ENCODE measurements around the gene LRRC4. TPM values are rescaled to one million over a fixed set of nuclear protein-coding genes. Genes with fewer than 3 reads are reported as not detected.

Gene LRRC4
- polyA plus RNA-seq, 4 donors: 5.2 to 8.5 (median 7.4) TPM

GRCh38 chr7:128060018-128060417, 28.8 kb upstream of the LRRC4 start:
- DNase-seq (ENCODE audit: low read depth in 4 of 4, low spot score in 3 of 4): no peak

DNA sequence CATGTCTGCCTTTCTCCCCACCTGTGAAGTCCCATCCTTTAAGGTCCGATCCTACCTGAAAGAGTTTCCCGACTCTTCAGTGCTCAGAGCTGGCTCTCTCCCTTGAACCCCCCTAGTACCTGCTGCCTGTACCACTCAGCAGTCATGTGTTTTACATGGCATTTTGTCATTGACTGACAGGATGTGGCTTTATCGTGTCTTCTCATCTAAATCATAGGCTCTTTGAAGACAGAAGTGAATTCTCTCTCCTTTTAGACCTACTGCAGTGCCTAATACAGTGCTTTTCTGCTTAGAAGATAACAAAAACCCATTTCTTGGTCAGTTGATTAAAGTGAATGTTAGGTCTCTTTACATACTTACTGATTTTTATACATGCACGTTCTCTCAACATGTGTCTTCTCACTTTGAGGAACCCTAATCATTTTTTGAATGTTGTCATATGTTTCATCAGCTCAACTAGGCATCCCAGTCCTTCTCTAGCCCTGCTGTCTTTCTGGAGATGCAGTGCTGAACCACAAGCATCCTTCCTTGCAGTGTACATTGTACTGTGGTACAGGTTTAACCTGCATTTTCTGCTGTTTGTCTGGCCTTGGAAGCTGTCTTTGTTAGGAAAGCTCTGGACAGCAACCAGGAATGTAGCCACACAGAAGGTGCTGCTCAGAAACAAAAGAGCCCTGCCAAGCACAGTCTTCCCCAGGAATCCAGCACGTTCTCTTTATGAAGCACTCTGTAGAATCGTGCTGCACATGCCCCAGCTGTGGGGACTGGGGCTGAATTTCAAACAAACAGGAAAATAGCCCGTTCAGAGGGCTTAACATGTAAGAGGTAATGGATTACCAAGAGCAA, 28.1 kb upstream of the LRRC4 start:
- no peak for DNase-seq (ENCODE audit: low read depth in 4 of 4, low spot score in 3 of 4)

DNA sequence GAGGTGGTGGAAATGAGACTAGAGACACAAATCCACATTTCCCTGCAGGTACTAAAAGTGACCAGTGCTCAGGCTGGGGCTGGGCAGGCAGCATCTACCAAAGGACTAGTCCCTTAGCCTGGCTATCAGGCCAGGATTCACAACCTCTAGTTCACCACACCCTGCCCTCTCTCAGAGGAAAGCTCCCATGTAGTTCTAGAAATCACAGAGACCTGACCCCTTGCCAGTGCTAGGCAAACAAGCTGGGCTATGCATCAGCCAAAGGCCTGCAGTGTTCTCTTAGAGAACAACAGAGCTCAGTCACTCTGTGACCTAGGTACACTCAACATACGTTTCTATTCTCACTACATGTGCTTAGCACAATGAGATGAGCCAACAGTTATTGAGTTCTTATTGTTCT, 26.7 kb upstream of the LRRC4 start:
- no peak for DNase-seq (ENCODE audit: low read depth in 4 of 4, low spot score in 3 of 4)

GRCh38 chr7:128056901-128057300, 25.7 kb upstream of the LRRC4 start:
- DNase-seq (ENCODE audit: low read depth in 4 of 4, low spot score in 3 of 4): no peak

DNA sequence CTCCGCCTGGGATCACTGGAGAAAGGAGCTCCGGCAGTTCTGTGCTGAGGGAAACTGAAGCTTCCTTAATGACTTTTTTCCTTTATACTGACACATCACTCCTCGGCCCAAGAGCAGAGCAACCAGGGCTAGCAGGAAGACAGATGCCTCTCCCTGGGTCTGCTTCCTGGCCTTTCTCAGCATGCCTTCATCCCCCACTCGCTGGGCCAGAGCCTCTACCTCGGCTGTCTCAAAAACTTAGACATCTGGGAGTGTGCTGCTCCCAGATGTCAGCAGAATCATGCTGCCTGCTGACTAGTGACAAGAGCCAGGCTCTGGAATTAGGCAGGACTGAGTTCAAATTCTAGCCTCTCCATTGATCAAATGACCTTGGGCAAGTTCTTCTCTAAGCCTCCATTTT, 24.4 kb upstream of the LRRC4 start:
- no peak for DNase-seq (ENCODE audit: low read depth in 4 of 4, low spot score in 3 of 4)

DNA sequence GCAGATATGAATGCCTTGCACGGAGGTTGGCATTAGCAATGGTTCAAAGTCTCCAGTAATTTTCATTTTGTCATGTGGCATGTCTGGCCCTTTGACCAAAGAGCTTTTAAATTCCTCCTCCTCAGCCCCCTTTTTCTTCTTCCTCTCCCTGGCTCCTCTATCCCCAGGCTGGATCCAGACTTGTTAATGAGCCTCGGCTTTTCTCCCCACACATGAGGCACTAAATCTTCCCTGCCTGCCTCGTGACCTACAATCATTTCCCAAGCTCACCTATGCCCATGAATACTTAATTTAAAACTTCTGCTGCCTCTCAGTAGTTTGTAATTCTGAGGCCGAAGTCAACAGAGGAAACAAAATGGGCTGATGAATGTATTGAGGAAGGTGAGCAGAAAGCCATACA, 23.3 kb upstream of the LRRC4 start:
- DNase-seq (ENCODE audit: low read depth in 4 of 4, low spot score in 3 of 4): no peak

DNA sequence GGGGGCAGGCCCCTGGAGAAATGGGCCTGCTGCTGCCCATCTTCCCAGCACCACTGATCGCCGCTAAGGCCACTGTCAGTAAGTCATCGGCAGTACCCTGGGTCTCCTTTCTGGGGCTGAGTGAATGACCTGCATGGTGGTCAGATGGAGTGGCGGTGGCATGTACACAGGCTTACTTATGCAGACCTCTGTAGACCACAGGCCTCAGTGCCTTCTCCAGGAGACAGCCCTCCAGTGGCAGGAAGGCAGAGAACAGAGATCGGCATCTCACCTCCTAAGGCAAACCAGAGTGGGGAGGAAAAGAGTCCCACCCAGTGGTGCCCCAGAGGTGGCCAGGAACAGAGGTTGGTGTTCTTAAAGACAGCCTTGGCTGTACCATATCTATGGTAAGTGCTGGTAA, 22.8 kb upstream of the LRRC4 start:
- DNase-seq (ENCODE audit: low read depth in 4 of 4, low spot score in 3 of 4): no peak

- no peak for DNase-seq (ENCODE audit: low read depth in 4 of 4, low spot score in 3 of 4)
Measured at GRCh38 chr7:128053023-128053422, 21.8 kb upstream of the LRRC4 start.

- no peak for DNase-seq (ENCODE audit: low read depth in 4 of 4, low spot score in 3 of 4)
Measured at GRCh38 chr7:128052404-128052803, 21.2 kb upstream of the LRRC4 start.

DNA sequence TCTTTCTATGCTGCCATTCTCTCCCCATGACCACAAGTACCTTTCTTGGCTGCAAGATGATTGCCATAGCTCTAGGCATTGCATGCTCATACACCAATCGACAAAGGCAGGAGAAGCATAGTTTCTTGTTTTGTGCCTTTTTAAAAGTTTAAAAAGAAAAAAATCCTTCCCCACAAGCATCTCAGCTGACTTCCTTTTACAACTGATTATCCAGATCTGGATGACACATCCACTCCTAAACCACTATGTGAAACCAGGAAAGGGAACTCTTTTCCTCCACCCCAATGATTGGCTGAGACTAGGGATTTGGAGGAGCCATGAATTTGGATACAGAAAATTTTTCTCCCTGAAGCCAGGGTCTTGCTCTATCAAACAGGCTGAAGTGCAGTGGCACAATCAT, 14.5 kb upstream of the LRRC4 start:
- DNase-seq (ENCODE audit: low read depth in 4 of 4, low spot score in 3 of 4): no peak

GRCh38 chr7:128045158-128045557, 13.9 kb upstream of the LRRC4 start:
- DNase-seq (ENCODE audit: low read depth in 4 of 4, low spot score in 3 of 4): no peak

- DNase-seq (ENCODE audit: low read depth in 4 of 4, low spot score in 3 of 4): no peak
Measured at GRCh38 chr7:128044064-128044463, 12.8 kb upstream of the LRRC4 start.

DNA sequence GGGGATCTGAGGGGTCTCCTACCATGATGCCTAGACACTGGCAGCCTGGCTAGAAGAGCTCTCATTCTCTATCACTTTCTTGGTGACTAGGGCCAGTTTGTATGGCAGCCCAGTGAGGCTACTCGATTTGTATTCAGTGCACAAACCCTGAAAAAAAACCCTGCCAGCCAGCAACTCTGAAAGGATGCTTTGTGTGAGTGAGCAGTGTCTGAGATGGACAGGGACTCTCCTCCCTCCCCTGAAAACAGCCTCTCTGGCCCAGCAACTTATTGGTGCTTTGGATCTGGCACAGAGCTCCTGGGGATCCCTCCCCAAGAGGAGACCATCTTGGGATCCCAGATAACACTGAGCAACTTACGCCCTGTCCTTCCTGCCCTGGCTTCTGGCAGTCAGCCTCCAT, 10.8 kb upstream of the LRRC4 start:
- no peak for DNase-seq (ENCODE audit: low read depth in 4 of 4, low spot score in 3 of 4)

DNA sequence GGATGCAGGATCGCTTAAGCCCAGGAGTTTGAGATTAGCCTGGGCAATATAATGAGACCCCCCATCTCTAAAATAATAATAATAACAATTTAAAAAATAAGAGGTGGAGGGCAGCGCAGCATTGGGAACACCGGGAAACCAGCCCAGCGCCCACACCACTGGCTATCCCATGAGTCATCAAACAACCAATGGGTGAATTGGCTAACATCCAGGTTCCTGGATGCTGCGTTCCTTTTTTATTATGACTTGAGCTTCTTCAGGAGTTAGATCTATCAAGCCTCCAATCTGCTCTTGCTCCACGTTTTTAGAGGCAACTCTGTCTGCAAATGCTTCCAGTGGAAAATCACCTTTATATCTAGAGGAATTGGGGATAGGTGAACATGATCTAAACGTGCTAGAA, 10.0 kb upstream of the LRRC4 start:
- no peak for DNase-seq (ENCODE audit: low read depth in 4 of 4, low spot score in 3 of 4)

GRCh38 chr7:128040205-128040604, 9.0 kb upstream of the LRRC4 start:
- no peak for DNase-seq (ENCODE audit: low read depth in 4 of 4, low spot score in 3 of 4)

DNA sequence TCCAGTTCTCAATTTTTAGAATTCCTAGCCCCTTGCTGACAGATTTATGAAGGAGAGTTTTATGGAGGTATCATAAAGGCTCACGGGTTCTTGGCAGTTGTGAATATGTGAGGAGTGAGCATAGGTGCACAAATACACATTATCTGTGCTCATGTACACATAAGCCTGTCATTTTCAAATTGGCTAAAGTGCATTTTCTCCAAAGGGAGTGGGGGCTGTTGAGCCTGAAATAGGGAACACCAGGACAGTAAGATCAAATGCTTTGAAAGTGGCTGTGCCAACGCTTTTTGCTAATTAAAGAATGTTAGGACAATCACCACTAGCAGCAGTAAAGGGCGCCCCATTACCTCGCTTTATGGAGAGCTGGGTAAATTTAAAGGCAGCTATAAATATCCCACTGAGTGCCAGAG, 8.3 kb upstream of the LRRC4 start:
- no peak for DNase-seq (ENCODE audit: low read depth in 4 of 4, low spot score in 3 of 4)

GRCh38 chr7:128037880-128038619, 6.8 kb upstream of the LRRC4 start:
- DNase-seq (ENCODE audit: low read depth in 4 of 4, low spot score in 3 of 4): no peak

GRCh38 chr7:128037081-128037480, 5.8 kb upstream of the LRRC4 start:
- DNase-seq (ENCODE audit: low read depth in 4 of 4, low spot score in 3 of 4): no peak

DNA sequence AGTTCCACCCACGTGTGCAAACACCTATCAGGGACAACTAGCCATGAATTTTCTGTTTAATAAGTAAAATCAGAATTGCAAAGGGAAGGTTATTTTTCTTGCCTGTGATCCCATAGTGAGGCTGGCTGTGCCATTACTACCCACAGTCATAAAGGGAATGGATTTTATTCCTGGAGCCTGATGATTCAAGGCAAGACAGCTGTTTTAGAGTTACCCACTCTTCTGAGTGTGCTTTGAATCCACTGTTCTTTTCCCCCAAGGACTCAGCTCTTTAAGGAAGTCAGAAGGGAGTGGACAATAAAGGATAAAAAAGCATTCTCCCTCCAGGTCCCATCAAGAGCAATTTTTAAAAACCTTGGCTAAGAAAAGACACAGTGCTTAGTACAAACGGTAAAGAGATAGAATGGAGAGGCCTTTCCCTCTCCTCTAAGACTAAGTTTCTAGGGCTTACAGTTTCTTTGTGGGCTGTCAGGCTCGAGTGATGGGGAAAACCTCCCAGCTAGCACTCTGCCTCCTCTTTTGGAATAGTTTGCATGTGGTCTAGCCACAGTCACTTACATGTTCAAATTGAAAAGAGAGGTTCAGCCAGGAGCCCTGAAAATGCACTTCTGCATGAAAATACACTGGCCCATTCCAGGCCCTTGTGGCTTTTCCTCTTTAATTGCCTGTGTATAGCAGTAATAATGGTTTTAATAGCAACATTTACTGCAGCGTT, 5.1 kb upstream of the LRRC4 start:
- DNase-seq (ENCODE audit: low read depth in 4 of 4, low spot score in 3 of 4): no peak

DNA sequence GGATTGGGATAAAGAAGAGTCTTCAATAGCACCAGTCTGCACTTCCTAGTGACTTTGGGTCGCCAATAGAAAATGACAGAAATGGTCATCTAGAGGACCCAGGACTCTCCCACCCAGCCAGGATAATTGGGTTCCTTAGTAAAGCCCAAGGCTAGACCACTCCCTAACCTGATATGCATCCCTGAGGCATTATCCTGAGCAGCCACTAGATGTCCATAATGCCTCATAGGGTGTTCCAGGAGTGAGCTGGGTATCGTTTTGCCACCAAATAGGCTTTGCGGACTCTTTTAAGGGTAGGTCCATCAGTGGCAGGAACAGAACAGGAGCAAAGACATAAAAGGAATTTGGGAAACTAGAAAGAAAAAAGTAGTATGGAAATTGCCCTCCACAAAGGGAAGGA, 4.5 kb upstream of the LRRC4 start:
- DNase-seq (ENCODE audit: low read depth in 4 of 4, low spot score in 3 of 4): no peak

GRCh38 chr7:128034825-128035224, 3.6 kb upstream of the LRRC4 start:
- no peak for DNase-seq (ENCODE audit: low read depth in 4 of 4, low spot score in 3 of 4)

- DNase-seq (ENCODE audit: low read depth in 4 of 4, low spot score in 3 of 4): no peak
Measured at GRCh38 chr7:128033246-128033645, 2.0 kb upstream of the LRRC4 start.
